Heart left ventricle (tissue), 16 donors: ENCODE measurements around the gene MSMP. TPM values are rescaled to one million over a fixed set of nuclear protein-coding genes. Genes with fewer than 3 reads are reported as not detected.

ENCODE experiments used
- ATAC-seq, 4 donors: fragments of 200-7000 bp; cut with Tn5 transposase; one replicate each; pipeline ENCODE4 v1.9.1; 2020 to 2022; ENCODE audit warnings: moderate library complexity in 4 of 4, mild to moderate bottlenecking in 3 of 4, moderate number of reproducible peaks in 1 of 4
- DNase-seq, 5 donors: peaks; one replicate each; pipeline ENCODE4 v3.0.0-alpha.2; 2020
- H3K27ac ChIP-seq, 12 donors: fragments of 200-600 bp; sonication (generic) in 4 of 12; one replicate each; pipeline versions ENCODE4 v1.5.0 to v1.8.0; 2016 to 2022; ENCODE audit warnings: mild to moderate bottlenecking in 2 of 12
- H3K27me3 ChIP-seq, 9 donors: fragments of 200-600 bp; sonication (generic) in 2 of 9; one replicate each; pipeline versions ENCODE4 v1.5.1 to v1.8.0; 2016 to 2022; ENCODE audit warnings: mild to moderate bottlenecking in 3 of 9
- H3K36me3 ChIP-seq, 9 donors: fragments of 200-600 bp; sonication (generic) in 2 of 9; one replicate each; pipeline versions ENCODE4 v1.5.0 to v1.8.0; 2018 to 2022; ENCODE audit warnings: mild to moderate bottlenecking in 2 of 9
- H3K4me1 ChIP-seq, 12 donors: fragments of 200-600 bp; sonication (generic) in 4 of 12; one replicate each; pipeline versions ENCODE4 v1.5.0 to v1.8.0; 2016 to 2022; ENCODE audit warnings: mild to moderate bottlenecking in 3 of 12
- H3K4me3 ChIP-seq, 12 donors: fragments of 200-600 bp; sonication (generic) in 4 of 12; one replicate each; pipeline versions ENCODE4 v1.5.0 to v1.8.0; 2017 to 2022; ENCODE audit warnings: mild to moderate bottlenecking in 9 of 12, moderate library complexity in 4 of 12
- H3K9me3 ChIP-seq, 12 donors: fragments of 200-600 bp; sonication (generic) in 4 of 12; one replicate each; pipeline versions ENCODE4 v1.5.0 to v1.8.0; 2016 to 2022; ENCODE audit warnings: mild to moderate bottlenecking in 1 of 12
- CTCF ChIP-seq, 12 donors: fragments of 200-600 bp; sonication (generic) in 4 of 12; IDR thresholded peaks; one replicate each; pipeline versions ENCODE4 v1.5.0 to v1.8.0; 2018 to 2022; ENCODE audit warnings: antibody characterized with exemption in 12 of 12, mild to moderate bottlenecking in 5 of 12
- POLR2A ChIP-seq, 2 donors: fragments of 450-650 bp; IDR thresholded peaks; one replicate each; pipeline ENCODE4 v1.6.1; 2017; ENCODE audit warnings: antibody characterized with exemption in 2 of 2, mild to moderate bottlenecking in 2 of 2, moderate library complexity in 2 of 2
- WGBS, 4 donors: extraction: QIAGEN DNeasy Blood & Tissue Kit in 2 of 4; methylation state at CpG; one replicate each; pipeline versions ENCODE4 v1.1.5 to v1.1.7; 2013 to 2018; 5-methylcytosine and 5-hydroxymethylcytosine counted together
- intact Hi-C, 10 donors: fragments of 100-400 bp; cut with DNase I; formaldehyde crosslinking; loops; one replicate each; pipeline versions ENCODE4 v1.11.1 to v1.14.2; 2022
- polyA plus RNA-seq, 2 donors: library from polyadenylated mRNA; stranded (reverse); fragments of 200-250 nt; gene quantifications; one replicate each; pipeline ENCODE4 v1.2.3, GENCODE V29; 2013
- total RNA-seq, 9 donors: library from RNA; depleted of rRNA in 2 of 9; stranded (reverse); fragments of >200 nt in 2 of 9; fragmentation: NEBNext Ultra II Directional in 3 of 9; extraction: Animal tissue kit (Norgen Biotek cat#: 25700) in 3 of 9; gene quantifications; one replicate each; pipeline versions ENCODE4 v1.1.0 to v1.2.4, GENCODE V29; 2016 to 2023
- donor health status: ischemic (EF 13 %, LVEDD 7.1; RV severe dilation, severe dysfunction).
- donor health status: healthy with polysubstance abuse.
- donor health status: DM: no; HTN: yes; CAD: no.
- donor health status: DM: no; HTN: no; CAD: no.
- donor health status: ischemic (EF 25% LVEDD 6.9; RV normal size, moderate dysfunction).
- donor health status: ischemic (EF 25% LVEDD 5.7; RV mildly dilated, moderate dysfunction).
- donor health status: healthy.
- donor health status: DM: yes; HTN: yes; CAD: no.
- donor health status: ischemic (EF 35%, LVEDD 5.7; RV mildly dilated, moderate dysfunction).
- donor health status: nonischemic (EF 11% LVEDD 7.7; RV severe dilation, severe dysfunction).
- donor health status: DM: yes; HTN: yes; CAD: no.
- donor health status: PGD.
- donor health status: ischemic (EF 29% LVEDD 5.4; RV normal size, mild dysfunction).
- donor health status: nonischemic (EF 23%, LVEDD 6.1; RV moderate dilation, normal function).

MSMP gene
- total and polyA plus RNA-seq, 11 donors = 0.26 TPM; not detected in 10

GRCh38 chr9:35760651-35761050 is 6.6 kb upstream of the MSMP start:
- no peak for TF ChIP-seq POLR2A (IDR thresholded peaks at IDR 0.05)
- no peak for TF ChIP-seq CTCF (IDR thresholded peaks at IDR 0.05)
- intact Hi-C loops = no loop called here
- no peak overlapping the region for H3K4me3 ChIP-seq
- ATAC-seq (no peak), DNase-seq (no peak)
- peaks cover 0 to 38% (median 25%) of the 10 kb centered on the region in 12 donors for H3K4me1 ChIP-seq
- 69 to 78% (median 76%) methylated on average over 2 of the region's 2 CpGs for WGBS, 4 donors
- H3K9me3 ChIP-seq = no peaks in the 10 kb centered on the region
- H3K27ac ChIP-seq = no peak overlapping the region
- H3K36me3 ChIP-seq = peaks cover 0 to under 1% (median 0%) of the 10 kb centered on the region in 9 donors
- no peaks in the 10 kb centered on the region for H3K27me3 ChIP-seq

- H3K27me3 ChIP-seq = no peaks in the 10 kb centered on the region
- no peak for ATAC-seq
- intact Hi-C loops = loop anchor here in 1 of 10 donors (10.0 kb wide), 1 partner anchor 55 kb away; the partner anchor contains the start of genes HINT2 and SPAG8
- H3K4me3 ChIP-seq = no peak overlapping the region
- no peaks in the 10 kb centered on the region for H3K9me3 ChIP-seq
- TF ChIP-seq POLR2A (IDR thresholded peaks at IDR 0.05) (no peak), CTCF (IDR thresholded peaks at IDR 0.05) (no peak)
- 95 to 98% (median 98%) methylated on average over 4 of the region's 4 CpGs for WGBS, 4 donors
- DNase-seq = no peak
- peaks cover 0 to 8% (median 3%) of the 10 kb centered on the region in 9 donors for H3K36me3 ChIP-seq
- no peak overlapping the region for H3K27ac ChIP-seq
- peaks cover 0 to 38% (median 26%) of the 10 kb centered on the region in 12 donors for H3K4me1 ChIP-seq
Measured at GRCh38 chr9:35759795-35760194, 5.7 kb upstream of the MSMP start.

GRCh38 chr9:35758475-35759050 is 4.5 kb upstream of the MSMP start:
- peaks cover 0 to 38% (median 26%) of the 10 kb centered on the region in 12 donors for H3K4me1 ChIP-seq
- no peak for TF ChIP-seq CTCF (IDR thresholded peaks at IDR 0.05)
- no peak for TF ChIP-seq POLR2A (IDR thresholded peaks at IDR 0.05)

GRCh38 chr9:35757892-35758275 is 3.8 kb upstream of the MSMP start:
- peak overlapping the region in 8 of 12 donors; percentile 58 to 67 (median 64) for H3K4me3 ChIP-seq
- no peak for ATAC-seq

More at GRCh38 chr9:35758475-35759050, 4.5 kb upstream of the MSMP start:
- H3K36me3 ChIP-seq = peaks cover 0 to 19% (median 16%) of the 10 kb centered on the region in 9 donors
- H3K4me3 ChIP-seq = no peak overlapping the region
- no peaks in the 10 kb centered on the region for H3K27me3 ChIP-seq
- intact Hi-C loops = loop anchor here in 1 of 10 donors (10.0 kb wide), 1 partner anchor 56 kb away; the partner anchor contains the start of genes HINT2 and SPAG8
- DNase-seq = no peak
- no peak for ATAC-seq
- H3K27ac ChIP-seq = peak overlapping the region in 8 of 12 donors; percentile 5 to 95 (median 90)
- WGBS, 4 donors = 53 to 63% (median 58%) methylated on average over 3 of the region's 3 CpGs
- H3K9me3 ChIP-seq = no peaks in the 10 kb centered on the region

More at GRCh38 chr9:35757892-35758275, 3.8 kb upstream of the MSMP start:
- peak overlapping the region in 10 of 12 donors; percentile 75 to 95 (median 90) for H3K27ac ChIP-seq
- no peaks in the 10 kb centered on the region for H3K27me3 ChIP-seq
- H3K4me1 ChIP-seq = peaks cover 0 to 38% (median 26%) of the 10 kb centered on the region in 12 donors
- intact Hi-C loops = loop anchor here in 1 of 10 donors (10.0 kb wide), 1 partner anchor 57 kb away; the partner anchor contains the start of genes HINT2 and SPAG8
- H3K9me3 ChIP-seq = no peaks in the 10 kb centered on the region
- H3K36me3 ChIP-seq = peaks cover 0 to 26% (median 22%) of the 10 kb centered on the region in 9 donors
- no peak for DNase-seq
- TF ChIP-seq POLR2A (IDR thresholded peaks at IDR 0.05) = no peak
- no peak for TF ChIP-seq CTCF (IDR thresholded peaks at IDR 0.05)
